Aorta (tissue), 4 donors: ENCODE data around the gene ATP1B4. TPM values are rescaled to one million over a fixed set of nuclear protein-coding genes. Genes with fewer than 3 reads are reported as not detected.

Source experiments
- polyA plus RNA-seq, 2 donors: library from polyadenylated mRNA; stranded (reverse); fragments of 200-250 nt; gene quantifications; one replicate each; pipeline ENCODE4 v1.2.3, GENCODE V29; 2013
- total RNA-seq, 2 donors: library from RNA; stranded (reverse); fragmentation: NEBNext Ultra II Directional; extraction: Animal tissue kit (Norgen Biotek cat#: 25700); gene quantifications; one replicate each; pipeline ENCODE4 v1.2.1, GENCODE V29; 2021
- donor health status: healthy with polysubstance abuse.
- donor health status: Bipolar disorder and iron deficiency.
- donor health status: DM: no; HTN: no; CAD: no.
- donor health status: DM: yes; HTN: yes; CAD: no.

ATP1B4 gene
- total and polyA plus RNA-seq, 4 donors, result not detected

Other genes starting within 250 kb of the ATP1B4 start
- gene RHOXF1, start 246.2 kb upstream of the ATP1B4 start, total RNA-seq, result under 1 TPM in 1 of 2 donors, not detected in 1; 0.69 TPM
- gene RHOXF1, start 246.2 kb upstream of the ATP1B4 start, polyA plus RNA-seq, result 1 to 10 TPM in 1 of 2 donors, not detected in 1; 4.8 TPM
- not detected for gene RHOXF2, start 203.5 kb upstream of the ATP1B4 start, total RNA-seq
- not detected for gene RHOXF2, start 203.5 kb upstream of the ATP1B4 start, polyA plus RNA-seq
- gene ZBTB33, start 111.3 kb upstream of the ATP1B4 start, total RNA-seq, result 10 to 100 TPM in 1 of 2 donors, 1 to 10 TPM in 1; 7.9 to 12.1 TPM
- gene ZBTB33, start 111.3 kb upstream of the ATP1B4 start, polyA plus RNA-seq, result 1 to 10 TPM; 2.6 to 3.4 TPM
- gene TMEM255A, start 50.6 kb upstream of the ATP1B4 start, total RNA-seq, result 1 to 10 TPM; 1.3 to 4.3 TPM
- gene TMEM255A, start 50.6 kb upstream of the ATP1B4 start, polyA plus RNA-seq, result not detected
- 100 to 1,000 TPM in 1 of 2 donors, 10 to 100 TPM in 1; 71.8 to 101 TPM for gene LAMP2, start 107.2 kb downstream of the ATP1B4 start, total RNA-seq
- gene LAMP2, start 107.2 kb downstream of the ATP1B4 start, polyA plus RNA-seq, result 10 to 100 TPM; 35.8 to 40.8 TPM
- gene CUL4B, start 198.9 kb downstream of the ATP1B4 start, total RNA-seq, result 10 to 100 TPM; 47.3 to 48.2 TPM
- 10 to 100 TPM; 22.4 to 53.5 TPM for gene CUL4B, start 198.9 kb downstream of the ATP1B4 start, polyA plus RNA-seq
- 10 to 100 TPM; 26.7 to 28.6 TPM for gene MCTS1, start 242.0 kb downstream of the ATP1B4 start, total RNA-seq
- 10 to 100 TPM; 31.9 to 43.2 TPM for gene MCTS1, start 242.0 kb downstream of the ATP1B4 start, polyA plus RNA-seq